A172 (cell line): ENCODE measurements around the gene CD82. TPM values are rescaled to one million over a fixed set of nuclear protein-coding genes. Genes with fewer than 3 reads are reported as not detected.
"Not testable (repeated sequence)": the region's sequence is repeated elsewhere in the genome, so short reads cannot be mapped to it uniquely, and the experiment has no call there.

Experiments used
- DNase-seq: peaks from one replicate; pipeline ENCODE4 v3.0.0-alpha.2; 2015; ENCODE audit warnings: low spot score
- total RNA-seq: library from RNA; depleted of rRNA; stranded (reverse); fragments of >200 nt; shearing (Covaris generic); gene quantifications from 2 replicates; pipeline ENCODE4 v1.2.3, GENCODE V29; 2014

Gene CD82
- total RNA-seq, 1 experiment from 2014 or later: 40.3 TPM

DNA sequence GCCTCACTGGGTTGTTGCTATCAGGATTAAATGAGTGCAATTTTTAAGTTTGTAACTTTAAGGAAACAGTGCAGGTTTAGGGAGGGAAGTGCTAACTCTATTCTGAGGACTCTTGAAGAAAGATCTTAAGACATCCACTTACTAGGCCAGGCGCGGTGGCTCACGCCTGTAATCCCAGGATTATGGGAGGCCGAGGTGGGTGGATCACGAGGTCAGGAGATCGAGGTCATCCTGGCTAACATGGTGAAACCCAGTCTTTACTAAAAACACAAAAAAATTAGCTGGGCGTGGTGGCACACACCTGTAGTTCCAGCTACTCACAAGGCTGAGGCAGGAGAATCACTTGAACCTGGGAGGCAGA, 5.5 kb upstream of the CD82 start:
- not testable (repeated sequence) for DNase-seq

DNA sequence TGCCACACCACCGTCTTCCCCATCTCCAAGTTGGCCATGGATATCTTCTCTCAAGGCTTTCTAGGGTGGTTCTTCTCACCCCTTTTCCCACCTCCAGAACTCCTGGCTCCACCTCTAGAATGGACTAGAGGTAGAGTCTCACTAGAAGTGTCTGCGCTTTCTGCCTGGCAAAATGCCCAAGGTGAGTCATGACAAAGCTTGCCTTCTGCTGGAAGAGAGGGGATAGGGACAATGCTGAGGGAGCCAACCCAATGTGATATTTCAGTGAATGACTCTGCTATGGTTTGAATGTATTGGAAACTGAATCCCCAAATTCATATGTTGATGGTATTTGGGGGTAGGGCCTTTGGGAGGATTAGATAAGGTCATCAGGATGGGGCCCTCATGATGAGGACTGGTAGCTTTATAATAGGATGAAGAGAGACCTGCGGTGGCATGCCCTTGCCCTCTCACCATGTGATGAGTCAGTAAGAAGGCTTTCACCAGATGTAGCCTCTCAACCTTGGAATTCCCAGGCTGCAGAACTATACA, 4.1 kb upstream of the CD82 start:
- peak; percentile 48 for DNase-seq

DNA sequence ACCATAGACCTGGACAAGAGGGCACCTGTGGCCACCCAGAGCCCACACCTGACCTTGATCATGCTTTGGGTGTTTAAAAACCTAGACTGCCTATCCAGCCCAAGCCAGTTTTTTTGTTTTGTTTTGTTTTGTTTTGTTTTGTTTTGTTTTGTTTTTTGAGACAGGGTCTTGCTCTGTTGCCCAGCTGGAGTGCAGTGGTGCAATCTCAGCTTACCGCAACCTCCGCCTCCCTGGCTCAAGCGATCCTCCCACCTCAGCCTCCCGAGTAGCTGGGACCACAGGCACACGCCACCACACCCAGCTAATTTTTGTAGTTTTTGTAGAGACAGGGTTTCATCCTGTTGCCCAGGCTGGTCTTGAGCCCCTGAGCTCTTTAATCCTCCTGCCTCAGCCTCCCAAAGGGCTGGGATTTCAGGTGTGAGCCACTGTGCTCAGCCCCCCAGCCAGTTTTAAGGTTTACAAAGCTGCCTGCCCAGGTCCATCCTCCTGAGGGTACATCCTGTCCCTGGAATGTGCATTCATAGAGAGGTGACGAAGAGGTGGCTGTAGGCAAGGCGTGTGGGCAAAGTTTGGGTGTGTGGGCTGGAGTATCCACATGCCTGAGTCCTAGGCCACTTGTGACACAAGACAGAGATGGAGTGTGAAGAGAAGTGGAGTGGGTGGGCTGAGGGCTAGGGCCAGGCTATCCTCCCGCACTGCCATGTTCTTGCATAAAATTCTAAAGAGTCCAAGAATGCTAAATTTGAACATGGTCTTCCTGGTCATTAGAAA, 3.3 kb upstream of the CD82 start:
- no peak for DNase-seq

DNA sequence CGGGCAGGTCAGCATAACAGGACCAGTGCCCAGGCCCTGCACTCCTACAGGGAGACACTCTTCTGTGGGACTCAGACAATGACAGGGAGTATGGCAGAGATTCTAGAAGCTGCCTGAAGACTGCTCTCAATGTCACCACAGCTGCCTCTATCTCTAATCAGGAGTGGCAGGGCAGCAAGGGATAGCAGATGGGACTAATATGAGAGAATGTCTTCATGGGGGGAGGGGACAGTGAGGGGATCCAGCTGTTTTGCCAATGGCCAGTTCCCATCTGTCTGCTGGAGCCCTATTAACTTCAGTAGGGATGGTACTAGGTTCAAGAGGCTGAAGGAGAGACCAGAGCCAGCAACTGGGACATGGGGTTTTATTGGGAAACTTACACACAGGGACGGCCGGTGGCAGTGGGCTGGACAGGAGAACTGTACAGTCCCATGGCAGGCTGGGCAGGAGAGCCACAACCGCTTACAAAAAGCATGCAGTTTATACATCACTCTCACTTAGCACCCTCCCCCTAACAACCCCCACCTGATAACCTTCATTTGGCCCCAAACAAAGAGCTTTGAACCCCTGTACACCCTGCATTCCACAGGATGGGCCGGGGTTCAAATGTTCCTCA, 2.5 kb upstream of the CD82 start:
- no peak for DNase-seq

DNA sequence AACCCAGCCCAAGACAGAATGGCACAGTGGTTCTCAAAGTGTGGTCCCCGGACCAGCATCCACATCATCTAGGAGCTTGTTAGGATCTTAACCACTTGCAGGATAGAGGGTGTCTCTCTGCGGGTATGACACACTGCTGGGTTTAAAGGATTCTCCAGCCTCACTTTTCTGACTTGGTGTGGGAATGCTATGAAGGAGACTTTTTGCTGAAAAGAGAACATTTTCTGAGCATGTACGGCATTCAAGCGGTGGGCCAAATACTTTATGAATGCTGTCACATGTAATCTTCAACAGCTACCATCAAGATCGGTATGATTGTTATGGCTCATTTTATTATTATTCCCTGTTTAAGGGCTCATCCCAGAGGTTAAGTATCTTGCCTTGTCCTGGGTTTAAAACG, 1.8 kb upstream of the CD82 start:
- DNase-seq: no peak

DNA sequence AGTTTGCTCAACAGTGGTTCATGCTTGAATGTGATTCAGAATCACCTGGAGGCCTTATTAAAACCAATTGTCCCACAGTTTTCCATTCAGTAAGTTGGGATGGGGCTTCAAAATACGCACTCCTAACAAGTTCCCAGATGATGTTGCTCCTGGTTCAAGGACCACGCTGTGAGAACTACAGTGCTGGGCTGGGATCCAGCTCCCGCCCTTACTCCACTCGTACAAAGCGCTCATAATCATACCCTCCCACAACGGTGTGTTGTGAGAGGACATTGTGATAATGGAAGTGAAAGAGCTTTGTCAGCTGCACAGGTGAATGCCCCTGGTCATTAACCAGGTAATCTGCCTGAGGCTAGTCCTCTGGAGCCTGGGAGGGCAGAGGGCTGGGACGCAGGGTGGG, 1.3 kb upstream of the CD82 start:
- no peak for DNase-seq

DNA sequence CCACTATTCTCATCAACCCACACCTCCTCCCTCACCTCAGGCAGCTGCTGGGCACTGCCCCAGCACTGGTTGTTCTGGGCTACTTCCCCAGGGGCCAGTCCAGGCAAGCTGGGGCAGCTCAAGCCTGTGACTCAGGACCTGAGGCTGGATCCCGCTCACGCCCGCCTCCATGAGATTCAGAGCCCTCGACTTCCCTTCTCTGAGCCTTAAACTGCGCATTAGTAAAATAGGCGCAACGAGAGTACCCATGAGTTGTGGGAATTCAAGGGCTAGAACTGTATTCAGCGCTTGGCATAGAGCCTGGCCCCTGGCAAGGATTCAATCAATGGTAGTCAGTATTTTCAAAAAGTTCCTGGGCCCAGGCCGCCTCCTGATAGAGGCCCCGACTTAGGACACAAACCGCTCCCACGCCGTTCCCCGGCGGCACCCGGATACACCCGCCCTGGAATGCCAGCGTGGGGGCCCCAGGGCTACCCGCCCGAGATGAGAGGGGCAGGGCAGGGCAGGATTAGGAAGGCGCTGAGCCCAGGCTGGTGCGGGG, 723 bp upstream of the CD82 start:
- DNase-seq: peak; percentile 81

DNA sequence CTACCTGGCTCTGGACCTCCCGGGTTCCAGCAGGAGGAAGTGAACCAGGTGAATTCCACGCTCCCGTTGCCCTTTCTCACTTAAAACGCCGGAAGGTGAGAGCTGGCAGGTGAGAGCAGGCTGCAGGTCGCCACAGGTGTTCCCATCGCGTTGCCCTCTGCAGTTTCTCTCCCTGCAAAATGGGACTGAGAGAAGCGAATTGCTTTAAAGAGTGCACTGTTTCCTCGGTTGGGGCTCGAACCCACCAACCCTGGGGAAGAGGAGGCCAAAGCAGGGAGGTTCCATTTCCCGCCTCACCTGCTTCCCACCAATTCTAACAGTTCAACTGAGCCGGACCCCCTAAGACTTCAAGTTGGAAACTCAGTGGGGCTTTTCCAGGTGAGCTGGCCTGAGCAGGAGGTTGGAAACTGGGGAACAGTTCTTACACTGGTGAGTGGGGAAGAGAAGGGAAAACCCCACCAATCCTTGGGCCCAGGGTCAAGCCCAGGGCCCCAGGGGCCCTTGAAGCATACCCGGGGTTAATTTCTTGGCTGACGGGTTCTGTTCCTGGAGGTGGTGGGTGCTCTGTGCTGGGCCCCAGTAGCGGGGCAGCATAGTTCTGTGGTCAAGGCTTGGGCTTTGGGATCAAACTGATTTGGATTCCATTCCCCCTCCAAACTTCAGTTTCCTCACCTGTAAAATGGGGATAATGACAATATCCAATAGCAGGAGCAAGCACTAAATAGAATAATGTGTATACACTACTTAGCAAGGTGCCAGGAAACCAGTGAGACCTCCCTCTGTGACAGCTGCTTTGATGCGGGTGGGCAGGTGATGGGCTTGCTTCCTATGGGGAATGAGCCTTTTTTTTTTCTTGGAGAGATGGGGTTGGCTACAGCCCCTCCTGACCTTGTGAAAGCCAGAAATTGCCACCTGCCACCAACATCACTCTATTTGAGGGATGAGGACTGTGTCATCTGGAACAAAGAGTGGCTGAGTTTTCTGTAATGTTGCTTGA, 788 bp downstream of the CD82 start:
- DNase-seq: no peak

DNA sequence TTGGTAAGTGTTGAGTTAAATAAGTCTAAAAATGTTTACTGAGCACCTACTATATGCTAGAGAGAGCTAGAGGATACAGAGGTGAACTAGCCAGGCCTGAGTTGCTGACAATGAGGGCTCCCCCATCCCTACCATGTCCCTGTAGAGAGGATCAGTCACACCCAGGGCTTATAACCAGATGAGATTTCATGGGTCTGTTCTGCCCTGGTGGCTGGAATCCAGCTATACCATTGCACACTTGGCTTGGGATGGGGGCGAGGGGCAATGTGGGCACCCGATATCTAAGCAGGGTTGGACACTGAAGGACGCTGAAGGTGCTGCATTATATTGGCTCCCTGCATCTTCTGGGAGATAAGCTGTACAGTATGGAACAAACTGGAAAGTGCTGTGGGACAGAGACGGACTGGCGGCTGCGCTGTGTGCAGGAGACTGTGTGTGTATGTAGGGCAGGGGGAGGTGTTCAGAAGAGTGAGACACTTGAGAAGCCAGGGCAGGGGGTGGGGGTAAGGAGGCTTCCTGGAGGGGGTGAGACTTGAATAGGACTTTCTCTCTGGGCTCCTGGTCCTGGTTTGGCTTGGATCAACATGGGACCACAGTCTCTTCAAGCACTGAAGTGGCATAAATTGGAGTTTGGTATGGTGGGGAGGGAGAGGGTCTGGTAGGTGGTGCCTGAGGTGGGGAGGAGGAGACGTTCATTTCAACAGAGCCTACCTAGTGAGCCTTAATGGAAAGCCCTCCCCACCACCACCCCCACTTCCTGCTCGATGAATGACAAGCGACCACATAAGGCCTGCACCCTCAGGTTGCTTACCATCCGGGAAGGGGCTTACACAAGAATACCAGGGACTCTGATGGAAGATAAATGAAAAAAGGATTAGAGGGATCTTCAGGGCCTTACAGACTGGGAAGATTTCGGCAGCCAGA, 1.8 kb downstream of the CD82 start:
- no peak for DNase-seq

DNA sequence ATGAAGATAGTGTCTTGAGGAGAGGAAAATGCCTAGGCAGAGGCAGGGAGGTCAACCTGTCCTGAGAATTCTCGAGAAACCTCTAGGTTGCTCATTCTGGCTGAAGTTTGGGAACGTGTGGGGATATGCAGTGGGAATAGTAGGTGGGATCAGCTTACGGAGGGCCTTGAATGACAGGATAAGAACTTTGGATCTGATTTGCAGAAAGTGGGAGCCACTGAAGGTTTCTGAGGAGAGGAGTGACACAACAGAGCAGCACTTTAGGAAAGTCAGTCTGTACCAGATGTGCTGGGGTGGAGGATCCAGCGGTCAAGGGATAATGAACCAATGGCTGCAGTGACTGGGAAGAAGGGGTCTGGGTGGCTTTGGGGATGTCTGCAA, 2.4 kb downstream of the CD82 start:
- no peak for DNase-seq

DNA sequence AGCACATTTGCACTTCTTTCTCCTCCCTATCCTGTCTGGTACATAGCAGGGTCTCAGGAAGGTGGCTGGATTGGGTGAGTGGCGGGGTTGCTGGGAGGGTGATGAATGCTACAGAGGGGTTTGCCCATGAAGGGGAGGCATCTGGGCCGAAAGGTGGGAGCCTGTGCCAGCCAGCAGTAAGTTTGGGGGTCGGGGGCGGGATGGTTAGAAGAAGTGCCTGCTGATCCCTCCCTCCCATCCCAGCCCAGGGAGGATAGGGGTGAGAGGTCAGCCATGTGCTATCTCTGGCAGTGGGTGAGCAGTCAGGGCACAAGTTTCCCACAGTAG, 2.8 kb downstream of the CD82 start:
- DNase-seq: no peak

DNA sequence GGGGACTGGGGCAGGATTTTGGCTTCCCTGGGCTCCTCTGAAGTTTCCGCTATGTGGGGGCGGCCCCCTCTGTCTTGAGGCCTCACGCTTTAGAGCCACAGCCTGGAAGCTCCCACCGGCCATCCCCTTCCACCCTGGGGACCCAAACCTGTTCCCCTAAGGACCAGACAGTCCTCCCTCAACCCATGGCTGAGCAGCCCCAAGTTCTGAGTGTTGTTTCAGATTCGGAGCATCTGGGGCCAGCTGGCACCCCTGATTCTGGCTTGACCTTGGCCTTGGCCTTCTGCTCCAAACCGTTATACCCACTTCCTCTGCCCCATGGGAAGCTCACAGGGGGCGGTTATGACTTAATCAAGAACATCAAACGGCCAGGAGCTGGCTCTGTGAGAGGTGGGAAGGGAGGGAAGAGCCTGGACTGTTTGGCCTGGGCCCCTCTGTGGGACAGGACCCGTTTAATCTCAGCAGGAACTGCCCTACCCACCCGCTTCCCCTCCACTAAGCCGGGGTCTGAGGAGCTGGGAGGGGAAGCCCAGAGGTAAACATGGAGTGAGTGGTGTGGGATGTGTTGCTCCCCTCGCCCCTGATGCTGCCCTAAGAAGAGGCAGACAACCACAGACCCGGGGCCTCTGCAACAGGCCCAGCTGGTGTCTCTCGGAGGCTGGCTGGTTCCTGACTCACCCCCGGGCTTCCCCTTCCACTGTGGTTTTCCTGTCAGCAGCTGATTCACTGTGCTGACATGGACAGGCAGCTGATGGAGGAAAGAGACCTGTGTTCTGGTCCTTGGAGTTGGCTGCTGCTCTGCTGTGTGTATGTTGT, 3.4 kb downstream of the CD82 start:
- DNase-seq: peak; percentile 96

DNA sequence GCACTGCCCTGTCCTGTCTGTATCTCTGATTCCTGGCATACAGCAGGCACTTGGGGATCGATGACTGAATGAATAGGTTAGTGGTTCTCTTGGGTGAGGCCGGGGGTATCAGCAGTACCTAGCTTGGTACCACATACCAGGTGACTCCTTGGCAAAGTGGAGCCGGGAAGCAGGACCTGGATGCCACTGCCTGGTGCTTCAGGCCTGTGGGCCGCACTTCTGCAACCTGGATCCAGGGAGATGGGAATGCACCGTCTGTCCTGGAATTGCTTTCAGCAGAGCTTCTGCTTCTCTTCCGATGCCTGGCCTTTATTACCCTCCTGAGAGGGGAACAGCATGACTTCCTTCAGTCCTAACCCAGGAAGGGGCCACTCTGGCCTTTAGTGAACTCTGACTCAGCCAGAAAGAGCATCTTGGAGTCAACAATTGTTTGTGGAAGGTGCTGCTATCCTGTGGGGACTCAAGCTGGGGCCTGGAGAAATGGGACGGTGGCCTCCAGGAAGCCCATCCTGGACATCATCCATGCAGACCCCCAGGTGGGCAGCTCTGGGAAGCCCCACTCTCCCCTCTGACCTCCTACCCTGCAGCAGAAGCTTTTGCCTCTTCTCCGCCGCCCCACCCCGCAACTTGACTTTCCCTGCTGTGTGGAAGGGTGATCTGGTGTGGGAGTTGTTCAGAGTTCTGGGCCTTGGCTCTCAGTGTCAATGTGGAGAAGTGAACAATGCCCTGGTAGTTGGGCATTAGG, 5.1 kb downstream of the CD82 start:
- DNase-seq: peak; percentile 40

DNA sequence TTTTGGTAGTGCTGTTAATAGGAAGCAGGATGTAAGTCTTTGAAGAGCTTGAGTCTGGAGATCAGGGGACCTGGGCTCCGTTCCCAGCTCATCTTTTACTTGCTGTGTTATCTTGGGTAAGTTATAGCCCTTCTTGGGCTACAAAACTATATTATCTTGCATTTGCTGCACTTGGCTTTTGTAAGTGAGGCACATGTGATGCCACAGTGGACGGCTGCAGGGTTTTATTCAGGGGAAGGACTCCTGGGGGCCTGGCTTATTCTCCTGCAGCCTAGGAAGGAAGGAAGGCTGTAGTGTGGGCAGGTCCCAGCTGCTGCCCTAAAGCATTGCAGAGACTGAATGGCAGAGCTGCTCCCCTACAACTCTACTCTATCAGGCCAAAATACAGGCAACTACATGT, 6.4 kb downstream of the CD82 start:
- no peak for DNase-seq

DNA sequence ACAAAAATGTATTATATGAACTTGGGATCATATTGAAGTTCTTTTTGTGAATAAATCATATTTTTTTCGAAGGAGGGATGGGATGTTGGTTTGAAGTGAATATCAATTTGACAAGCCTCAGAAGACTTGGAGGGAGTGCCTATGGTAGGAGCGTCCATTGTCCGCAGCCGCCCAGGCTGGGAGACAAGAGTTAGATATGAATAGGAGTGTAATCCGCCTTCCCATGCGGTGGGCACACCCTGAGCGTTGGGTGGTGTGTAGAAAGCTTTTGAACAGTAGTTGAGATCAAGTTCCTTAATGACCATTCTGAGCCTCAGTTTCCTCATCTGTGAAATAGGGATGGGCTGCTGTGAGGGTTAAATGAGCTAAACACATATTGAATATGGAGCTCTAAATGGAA, 7.0 kb downstream of the CD82 start:
- no peak for DNase-seq

DNA sequence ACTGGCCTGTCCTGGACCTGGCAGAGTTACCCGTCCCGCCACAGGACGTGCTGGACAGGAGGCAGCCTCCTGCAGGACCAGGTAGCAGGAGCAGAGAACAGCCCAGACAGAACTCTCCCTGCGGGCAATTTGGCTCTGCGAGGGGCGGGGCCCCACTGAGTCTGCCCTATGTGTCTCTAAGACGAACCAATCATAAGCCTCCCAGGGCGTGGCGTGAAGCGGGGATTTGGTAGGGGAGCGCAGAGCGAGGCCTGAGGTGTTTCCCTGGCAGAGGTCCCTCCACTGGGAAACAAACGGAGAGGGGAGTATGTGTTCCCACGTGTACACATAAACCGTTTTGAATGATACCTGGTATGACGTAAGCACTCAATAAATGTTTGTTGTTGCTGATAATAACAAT, 7.4 kb downstream of the CD82 start:
- DNase-seq: no peak

DNA sequence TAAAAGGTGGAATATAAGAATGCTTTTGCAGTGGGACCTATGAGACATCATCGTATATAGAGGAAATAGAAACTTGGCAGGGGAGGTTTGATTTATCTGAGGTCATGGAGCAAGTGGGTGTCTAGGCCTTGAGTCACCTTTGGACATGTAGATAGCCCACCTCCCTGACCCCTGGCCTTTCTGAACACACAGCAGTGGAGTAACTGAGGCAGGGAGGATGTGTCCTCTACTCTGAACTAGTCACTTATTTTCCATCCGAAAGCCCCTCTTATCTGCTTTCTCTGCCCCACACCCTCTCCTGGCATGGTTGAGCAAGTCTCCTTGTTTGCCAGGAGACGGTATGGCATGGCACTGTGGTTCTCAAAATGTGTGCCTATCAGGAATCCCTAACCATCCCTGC, 7.9 kb downstream of the CD82 start:
- DNase-seq: no peak

DNA sequence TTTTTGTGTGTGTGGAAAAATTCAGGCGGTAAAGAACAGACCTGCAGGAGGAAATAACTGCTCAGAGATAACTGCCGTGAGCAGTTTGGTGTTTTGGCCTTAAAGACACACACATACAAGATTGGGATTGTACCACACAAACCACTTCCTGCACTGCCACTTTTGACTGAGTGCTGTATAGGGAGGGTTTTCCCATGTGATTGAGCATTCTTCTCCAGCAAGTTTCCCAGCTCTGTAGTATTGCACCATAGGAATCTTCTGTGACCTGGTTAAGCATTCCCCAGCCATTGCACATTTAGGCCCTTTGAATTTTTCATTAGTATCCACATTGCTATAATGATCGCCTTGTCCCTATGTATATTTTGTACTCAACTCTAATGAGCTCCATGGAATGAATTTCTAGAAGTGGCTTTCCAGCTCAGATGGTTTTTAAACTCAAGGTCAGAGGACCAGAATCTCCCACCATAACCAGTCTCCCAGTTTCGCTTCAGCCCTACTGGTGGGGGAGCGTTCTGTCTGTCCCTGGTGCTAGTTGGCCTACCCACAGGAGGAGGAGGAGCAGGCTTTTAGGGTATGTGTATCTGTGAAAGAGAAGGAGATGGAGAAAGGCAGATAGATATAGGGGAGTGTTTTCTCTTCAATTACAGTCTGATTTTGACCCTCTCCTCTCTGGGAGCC, 9.3 kb downstream of the CD82 start:
- peak; percentile 97 for DNase-seq

DNA sequence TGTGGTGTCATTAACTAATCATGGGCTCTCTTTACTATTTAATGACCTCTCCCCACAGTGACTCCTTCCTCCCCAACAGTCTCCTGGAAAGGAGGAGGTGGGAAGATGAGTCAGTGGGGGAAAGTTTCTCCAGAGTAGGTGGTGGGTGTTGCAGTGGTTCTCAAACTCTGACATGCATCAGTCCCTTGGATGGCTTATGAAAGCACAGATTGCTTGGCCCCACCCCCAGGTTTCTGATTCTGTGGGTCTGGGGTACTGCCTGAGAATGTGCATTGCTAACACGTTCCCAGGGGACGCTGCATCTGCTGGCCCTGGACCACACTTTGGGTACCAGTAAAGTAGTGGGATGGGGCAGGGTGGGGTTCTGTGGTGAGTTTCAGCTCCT, 9.8 kb downstream of the CD82 start:
- peak; percentile 76 for DNase-seq
